Right lobe of liver (tissue), 6 donors: ENCODE data around the gene LRRTM4. TPM values are rescaled to one million over a fixed set of nuclear protein-coding genes. Genes with fewer than 3 reads are reported as not detected.

Experiments used
- ATAC-seq, 4 donors: fragments of 200-7000 bp; cut with Tn5 transposase; one replicate each; pipeline ENCODE4 v1.9.1; 2020; ENCODE audit warnings: mild to moderate bottlenecking in 4 of 4, moderate library complexity in 4 of 4
- DNase-seq, 3 donors: peaks; one replicate each; pipeline ENCODE4 v3.0.0-alpha.2; 2020
- H3K27ac ChIP-seq, 3 donors: fragments of 200-600 bp; one replicate each; pipeline ENCODE4 v1.8.0; 2022
- H3K27me3 ChIP-seq, 2 donors: fragments of 200-600 bp; one replicate each; pipeline ENCODE4 v1.8.0; 2022
- H3K36me3 ChIP-seq, 4 donors: fragments of 200-600 bp; sonication (generic) in 1 of 4; one replicate each; pipeline versions ENCODE4 v1.5.1 to v1.8.0; 2017 to 2022; ENCODE audit warnings: control low read depth in 1 of 4
- H3K4me1 ChIP-seq, 4 donors: fragments of 200-600 bp; sonication (generic) in 1 of 4; one replicate each; pipeline versions ENCODE4 v1.5.1 to v1.8.0; 2017 to 2022; ENCODE audit warnings: control low read depth in 1 of 4
- H3K4me3 ChIP-seq, 3 donors: fragments of 200-600 bp; one replicate each; pipeline ENCODE4 v1.8.0; 2022
- H3K9me3 ChIP-seq, 4 donors: fragments of 200-600 bp; sonication (generic) in 1 of 4; one replicate each; pipeline versions ENCODE4 v1.5.1 to v1.8.0; 2017 to 2022; ENCODE audit warnings: control low read depth in 1 of 4
- POLR2A ChIP-seq: fragments of 450-650 bp; IDR thresholded peaks from one replicate; pipeline ENCODE4 v1.6.1; 2017; ENCODE audit warnings: antibody characterized with exemption, mild to moderate bottlenecking
- WGBS: methylation state at CpG from one replicate; pipeline ENCODE4 v1.1.6; 2018; ENCODE audit warnings: low coverage, low lambda C conversion rate; ENCODE audit not compliant: insufficient coverage; ENCODE audit errors: missing lambda C conversion rate; 5-methylcytosine and 5-hydroxymethylcytosine counted together
- intact Hi-C, 2 donors: fragments of 100-400 bp; cut with DNase I; formaldehyde crosslinking; loops; one replicate each; pipeline versions ENCODE4 v1.11.2 to v1.14.1; 2022
- total RNA-seq, 6 experiments: library from RNA; depleted of rRNA in 2 of 6; stranded (reverse); fragments of >200 nt in 2 of 6; fragmentation: NEBNext Ultra II Directional in 3 of 6; extraction: Animal tissue kit (Norgen Biotek cat#: 25700) in 3 of 6; gene quantifications; one replicate each; pipeline versions ENCODE4 v1.1.0 to v1.2.4, GENCODE V29; 2016 to 2023
- TF ChIP-seq, protein P1 (sequence below), 4 donors: fragments of 200-600 bp in 3 of 4; fragments of 450-650 bp in 1 of 4; IDR thresholded peaks; one replicate each; pipeline versions ENCODE4 v1.5.1 to v1.8.0; 2016 to 2022; ENCODE audit warnings: antibody characterized with exemption in 4 of 4, mild to moderate bottlenecking in 2 of 4
- donor health status: DM: no; HTN: yes; CAD: no.
- donor health status: DM: no; HTN: no; CAD: no.
- donor health status: DM: no; HTN: no; CAD: no.
- donor health status: DM: no; HTN: yes; CAD: no.
- donor health status: DM: no; HTN: yes; CAD: no.

The LRRTM4 gene
- total RNA-seq, 6 experiments from 2014 or later: 0.09 to 0.10 (median 0.09) TPM; not detected in 3

DNA sequence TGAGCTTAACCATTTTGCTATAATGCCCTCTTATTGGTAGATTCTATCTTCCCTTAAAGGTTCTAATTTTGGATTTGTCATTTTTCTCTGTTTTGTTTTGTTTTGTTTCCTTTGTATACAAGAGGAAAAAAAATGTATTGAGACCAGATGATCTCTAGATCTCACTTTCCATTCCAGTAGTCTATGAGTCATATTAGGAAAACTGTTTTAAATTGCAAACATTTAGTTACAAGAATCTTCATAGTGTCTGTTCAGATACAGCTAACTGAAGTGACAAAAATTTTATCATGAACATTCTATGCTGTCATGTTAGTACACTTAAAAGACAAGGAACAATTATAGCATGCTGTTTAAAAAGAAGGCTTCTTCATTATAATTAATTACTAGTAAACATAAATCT, 322.8 kb downstream of the LRRTM4 start:
- Histone ChIP-seq H3K36me3 (no peaks in the 10 kb centered on the region), H3K4me1 (no peaks in the 10 kb centered on the region), H3K27ac (no peak overlapping the region), H3K27me3 (no peaks in the 10 kb centered on the region), H3K9me3 (no peaks in the 10 kb centered on the region), H3K4me3 (no peak overlapping the region)
- no peak for ATAC-seq
- intact Hi-C loops: no loop called here
- TF ChIP-seq, protein P1, sequence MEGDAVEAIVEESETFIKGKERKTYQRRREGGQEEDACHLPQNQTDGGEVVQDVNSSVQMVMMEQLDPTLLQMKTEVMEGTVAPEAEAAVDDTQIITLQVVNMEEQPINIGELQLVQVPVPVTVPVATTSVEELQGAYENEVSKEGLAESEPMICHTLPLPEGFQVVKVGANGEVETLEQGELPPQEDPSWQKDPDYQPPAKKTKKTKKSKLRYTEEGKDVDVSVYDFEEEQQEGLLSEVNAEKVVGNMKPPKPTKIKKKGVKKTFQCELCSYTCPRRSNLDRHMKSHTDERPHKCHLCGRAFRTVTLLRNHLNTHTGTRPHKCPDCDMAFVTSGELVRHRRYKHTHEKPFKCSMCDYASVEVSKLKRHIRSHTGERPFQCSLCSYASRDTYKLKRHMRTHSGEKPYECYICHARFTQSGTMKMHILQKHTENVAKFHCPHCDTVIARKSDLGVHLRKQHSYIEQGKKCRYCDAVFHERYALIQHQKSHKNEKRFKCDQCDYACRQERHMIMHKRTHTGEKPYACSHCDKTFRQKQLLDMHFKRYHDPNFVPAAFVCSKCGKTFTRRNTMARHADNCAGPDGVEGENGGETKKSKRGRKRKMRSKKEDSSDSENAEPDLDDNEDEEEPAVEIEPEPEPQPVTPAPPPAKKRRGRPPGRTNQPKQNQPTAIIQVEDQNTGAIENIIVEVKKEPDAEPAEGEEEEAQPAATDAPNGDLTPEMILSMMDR (IDR thresholded peaks at IDR 0.05): no peak
- no peak for TF ChIP-seq POLR2A
- no peak for DNase-seq

DNA sequence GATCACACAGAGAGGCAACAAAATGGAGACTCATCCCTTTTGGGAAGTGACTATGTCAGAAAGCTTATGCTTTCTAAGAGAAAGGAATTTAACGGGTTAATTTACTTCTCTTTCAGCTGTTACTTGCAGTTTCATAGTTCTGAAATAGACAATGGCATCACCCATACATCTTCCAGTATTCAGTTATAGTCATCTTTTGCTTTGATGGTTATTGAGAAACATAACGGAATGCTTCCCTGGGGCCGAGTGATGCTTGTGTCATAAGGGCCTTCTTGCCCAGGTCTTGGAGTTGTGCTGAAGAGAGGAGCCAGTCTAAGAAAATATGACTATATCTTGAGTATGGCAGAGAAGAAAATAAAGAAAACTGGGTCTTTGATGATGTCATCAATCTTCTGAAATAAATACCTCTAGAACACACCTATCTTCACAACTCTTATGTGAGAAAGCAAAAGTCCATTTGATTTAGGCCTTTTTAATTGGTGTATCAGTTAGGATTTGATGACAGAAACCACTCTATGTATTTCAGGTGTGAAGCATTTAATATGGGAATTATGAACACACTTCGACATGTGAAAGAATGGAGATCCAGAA, 328.2 kb downstream of the LRRTM4 start:
- ATAC-seq (no peak), DNase-seq (no peak)
- no peak overlapping the region for H3K27ac ChIP-seq
- WGBS: 84% methylated on average over 4 of the region's 4 CpGs
- H3K9me3 ChIP-seq: no peaks in the 10 kb centered on the region
- intact Hi-C loops: no loop called here
- no peak for TF ChIP-seq POLR2A
- no peaks in the 10 kb centered on the region for H3K4me1 ChIP-seq
- no peaks in the 10 kb centered on the region for H3K27me3 ChIP-seq
- no peak overlapping the region for H3K4me3 ChIP-seq
- no peaks in the 10 kb centered on the region for H3K36me3 ChIP-seq

DNA sequence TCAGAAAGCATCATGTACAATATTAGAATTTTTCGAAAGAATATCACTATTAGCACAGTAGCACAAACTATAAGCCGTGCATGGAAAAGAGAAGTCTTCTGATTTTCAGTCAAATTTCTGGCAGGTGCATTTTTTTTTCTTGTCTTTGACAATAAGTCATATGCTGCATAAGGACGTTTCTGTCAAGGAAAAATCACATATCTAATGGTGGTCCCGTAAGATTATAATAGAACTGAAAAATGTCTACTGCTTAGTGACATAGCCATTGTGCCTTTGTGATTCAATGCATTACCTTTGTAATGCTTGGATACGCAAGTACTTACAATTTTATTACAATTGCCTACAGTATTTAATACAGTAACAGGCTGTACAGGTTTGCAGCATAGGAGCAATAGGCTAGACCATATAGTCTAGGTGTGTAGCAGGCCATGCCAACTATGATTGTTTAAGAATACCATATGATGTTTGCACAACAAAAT, 329.3 kb downstream of the LRRTM4 start:
- ATAC-seq: no peak
- Histone ChIP-seq H3K4me3 (no peak overlapping the region), H3K27me3 (no peaks in the 10 kb centered on the region), H3K27ac (no peak overlapping the region), H3K4me1 (no peaks in the 10 kb centered on the region), H3K36me3 (no peaks in the 10 kb centered on the region), H3K9me3 (no peaks in the 10 kb centered on the region)
- DNase-seq: no peak
- TF ChIP-seq, protein P1 (IDR thresholded peaks at IDR 0.05): no peak
- no peak for TF ChIP-seq POLR2A
- 78% methylated on average over 5 of the region's 5 CpGs for WGBS
- intact Hi-C loops: no loop called here

DNA sequence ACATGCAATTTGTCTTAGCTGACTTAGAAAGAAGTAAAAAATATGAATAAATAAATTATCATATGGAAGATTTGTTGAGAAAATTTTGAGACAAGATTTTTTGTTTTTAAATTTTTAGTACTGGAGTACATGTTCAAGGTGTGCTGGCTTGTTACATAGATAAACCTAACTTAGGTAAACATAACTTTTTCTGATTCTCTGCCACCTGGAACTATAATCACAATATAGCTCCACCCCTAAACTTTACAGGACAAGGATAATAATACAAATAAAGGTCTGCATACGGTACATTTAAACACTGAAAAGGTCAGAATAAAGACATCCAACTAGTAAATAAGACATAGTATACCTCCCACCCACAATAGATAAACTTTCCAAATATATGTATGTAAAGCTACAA, 330.5 kb downstream of the LRRTM4 start:
- no peaks in the 10 kb centered on the region for H3K27me3 ChIP-seq
- H3K9me3 ChIP-seq: no peaks in the 10 kb centered on the region
- no peak for DNase-seq
- H3K4me3 ChIP-seq: no peak overlapping the region
- H3K36me3 ChIP-seq: no peaks in the 10 kb centered on the region
- H3K4me1 ChIP-seq: no peaks in the 10 kb centered on the region
- TF ChIP-seq, protein P1 (IDR thresholded peaks at IDR 0.05): no peak
- TF ChIP-seq POLR2A: no peak
- intact Hi-C loops: no loop called here
- ATAC-seq: no peak
- WGBS: 7% methylated on average over 1 of the region's 1 CpG
- no peak overlapping the region for H3K27ac ChIP-seq

DNA sequence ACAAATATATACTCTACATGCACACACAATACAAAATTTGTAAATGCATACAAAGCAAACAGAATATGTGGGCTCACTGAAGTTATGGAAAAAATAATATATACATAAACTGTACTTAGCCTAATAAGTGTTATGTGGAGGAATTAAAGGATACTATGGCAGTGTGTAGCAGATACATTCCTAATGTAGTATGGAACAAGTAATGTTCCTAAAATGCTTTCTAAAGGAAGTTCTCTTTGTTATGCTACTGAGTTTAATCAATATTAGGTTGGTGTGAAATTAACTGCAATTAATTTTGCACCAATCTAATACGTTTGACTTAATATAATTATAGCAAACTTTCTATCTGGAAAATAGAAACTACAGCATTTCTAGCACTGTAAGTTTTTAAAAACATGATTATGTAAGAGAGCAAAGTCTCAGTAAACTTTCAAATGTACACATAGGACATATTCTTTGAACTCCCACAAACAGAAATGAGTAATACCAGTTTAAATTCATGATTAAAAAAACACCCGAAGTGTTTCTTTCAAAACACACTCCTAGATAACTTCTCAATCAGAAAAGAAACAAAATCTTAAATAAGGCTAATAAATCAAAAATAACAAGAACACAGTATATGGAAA, 331.3 kb downstream of the LRRTM4 start:
- TF ChIP-seq, protein P1 (IDR thresholded peaks at IDR 0.05): no peak
- no peak for TF ChIP-seq POLR2A
- no peaks in the 10 kb centered on the region for H3K36me3 ChIP-seq
- DNase-seq (no peak), ATAC-seq (peak; percentile 73 to 92 (median 78))
- H3K4me1 ChIP-seq: no peaks in the 10 kb centered on the region
- intact Hi-C loops: no loop called here
- no peaks in the 10 kb centered on the region for H3K27me3 ChIP-seq
- H3K9me3 ChIP-seq: no peaks in the 10 kb centered on the region
- peak overlapping the region in 1 of 3 donors; percentile 29 for H3K27ac ChIP-seq
- no peak overlapping the region for H3K4me3 ChIP-seq
- 19% methylated on average over 2 of the region's 2 CpGs for WGBS
